Fibroblast of mammary gland (primary cell): ENCODE results near the gene PTF1A.

Source experiments
- DNase-seq: peaks from one replicate; pipeline ENCODE4 v3.0.0-alpha.2; 2010; ENCODE audit warnings: low read depth
- H3K4me3 ChIP-seq: 2 replicates; pipeline ENCODE4 v1.5.1; 2011; ENCODE audit warnings: low read depth, mild to moderate bottlenecking, low read length, moderate library complexity; ENCODE audit not compliant: control insufficient read depth
- CTCF ChIP-seq: conservative IDR thresholded peaks from 2 replicates; pipeline ENCODE4 v1.5.1; 2011; ENCODE audit warnings: low read depth, low read length, inconsistent platforms; ENCODE audit not compliant: control insufficient read depth, insufficient read depth

Gene PTF1A

GRCh38 chr10:23198610-23198939 is 6.5 kb downstream of the PTF1A start:
- TF ChIP-seq CTCF, result no peak
- no peak overlapping the region for H3K4me3 ChIP-seq
- no peak for DNase-seq

- no peak overlapping the region for H3K4me3 ChIP-seq
- no peak for TF ChIP-seq CTCF
- no peak for DNase-seq
Observed at GRCh38 chr10:23198940-23199767, 7.0 kb downstream of the PTF1A start.

GRCh38 chr10:23199768-23200511 is 7.8 kb downstream of the PTF1A start:
- TF ChIP-seq CTCF, result no peak
- no peak overlapping the region for H3K4me3 ChIP-seq
- no peak for DNase-seq

GRCh38 chr10:23200586-23200985 is 8.5 kb downstream of the PTF1A start:
- no peak overlapping the region for H3K4me3 ChIP-seq
- DNase-seq, result no peak
- TF ChIP-seq CTCF, result no peak

GRCh38 chr10:23200997-23201652 is 9.0 kb downstream of the PTF1A start:
- H3K4me3 ChIP-seq, result no peak overlapping the region
- no peak for TF ChIP-seq CTCF
- no peak for DNase-seq

GRCh38 chr10:23201837-23202236 is 9.7 kb downstream of the PTF1A start:
- no peak for DNase-seq
- no peak overlapping the region for H3K4me3 ChIP-seq

More at GRCh38 chr10:23201837-23202236, 9.7 kb downstream of the PTF1A start:
- no peak for TF ChIP-seq CTCF
